ENCODE results near the gene B4GALNT4.
"Not testable (repeated sequence)": the region's sequence is repeated elsewhere in the genome, so short reads cannot be mapped to it uniquely, and the experiment has no call there.

The B4GALNT4 gene

DNA sequence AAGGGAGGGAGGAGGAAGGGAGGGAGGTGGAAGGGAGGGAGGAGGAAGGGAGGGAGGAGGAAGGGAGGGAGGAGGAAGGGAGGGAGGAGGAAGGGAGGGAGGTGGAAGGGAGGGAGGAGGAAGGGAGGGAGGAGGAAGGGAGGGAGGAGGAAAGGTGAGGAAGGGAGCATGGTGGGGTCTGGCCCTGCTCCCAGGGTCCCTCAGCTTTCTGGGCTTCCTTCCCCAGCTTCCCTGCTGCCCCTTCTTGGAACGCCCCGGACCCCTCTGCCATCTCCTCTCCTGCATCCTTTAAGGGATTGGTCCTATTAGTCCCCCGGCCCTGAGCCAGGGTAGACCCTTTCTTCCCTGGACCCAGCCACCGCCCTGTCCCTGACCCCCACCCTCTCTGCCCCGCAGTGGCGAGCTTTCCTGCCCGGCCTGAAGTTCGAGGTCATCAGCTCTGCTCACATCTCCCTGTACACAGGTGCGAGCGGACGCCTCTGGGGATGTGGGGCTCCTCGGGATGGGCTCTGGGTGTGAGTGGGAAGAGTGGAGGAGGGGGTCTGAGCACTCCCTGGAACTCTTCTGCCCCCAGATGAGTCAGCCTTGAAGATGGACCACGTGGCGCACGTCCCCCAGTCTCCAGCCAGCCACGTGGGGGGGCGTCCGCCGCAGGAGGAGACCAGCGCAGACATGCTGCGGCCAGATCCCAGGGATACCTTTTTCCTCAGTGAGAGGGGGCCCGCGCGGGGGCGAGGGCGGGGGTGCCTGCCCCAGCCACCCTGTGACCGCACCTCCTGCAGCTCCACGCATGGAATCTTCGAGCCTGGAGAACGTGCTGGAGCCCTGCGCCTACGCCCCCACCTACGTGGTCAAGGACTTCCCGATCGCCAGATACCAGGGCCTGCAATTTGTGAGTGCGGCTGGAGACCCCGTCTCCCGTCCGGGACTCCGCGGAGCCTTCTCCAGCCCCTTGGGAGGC, 6.0 kb downstream of the B4GALNT4 start:
- DNase-seq (ENCODE audit: low read depth in 2 of 2), result no peak

DNA sequence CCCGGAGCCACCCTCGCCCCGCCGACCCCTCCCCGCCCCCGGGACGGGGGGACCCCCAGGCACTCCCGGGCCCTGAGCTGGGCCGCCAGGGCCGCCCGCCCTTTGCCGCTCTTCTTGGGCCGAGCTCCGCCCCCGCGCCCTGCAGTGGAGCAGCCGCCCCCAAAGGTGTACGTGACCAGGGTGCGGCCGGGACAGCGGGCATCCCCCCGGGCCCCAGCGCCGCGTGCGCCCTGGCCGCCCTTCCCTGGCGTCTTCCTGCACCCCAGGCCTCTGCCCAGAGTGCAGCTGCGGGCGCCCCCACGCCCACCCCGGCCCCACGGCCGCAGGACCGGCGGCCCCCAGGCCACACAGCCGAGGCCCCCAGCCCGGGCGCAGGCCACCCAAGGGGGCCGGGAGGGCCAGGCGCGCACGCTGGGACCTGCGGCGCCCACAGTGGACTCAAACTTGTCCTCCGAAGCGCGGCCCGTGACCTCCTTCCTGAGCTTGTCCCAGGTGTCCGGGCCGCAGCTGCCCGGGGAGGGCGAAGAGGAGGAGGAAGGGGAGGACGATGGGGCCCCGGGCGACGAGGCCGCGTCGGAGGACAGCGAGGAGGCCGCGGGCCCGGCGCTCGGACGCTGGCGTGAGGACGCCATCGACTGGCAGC, 7.4 kb downstream of the B4GALNT4 start:
- no peak for DNase-seq (ENCODE audit: low read depth in 2 of 2)

DNA sequence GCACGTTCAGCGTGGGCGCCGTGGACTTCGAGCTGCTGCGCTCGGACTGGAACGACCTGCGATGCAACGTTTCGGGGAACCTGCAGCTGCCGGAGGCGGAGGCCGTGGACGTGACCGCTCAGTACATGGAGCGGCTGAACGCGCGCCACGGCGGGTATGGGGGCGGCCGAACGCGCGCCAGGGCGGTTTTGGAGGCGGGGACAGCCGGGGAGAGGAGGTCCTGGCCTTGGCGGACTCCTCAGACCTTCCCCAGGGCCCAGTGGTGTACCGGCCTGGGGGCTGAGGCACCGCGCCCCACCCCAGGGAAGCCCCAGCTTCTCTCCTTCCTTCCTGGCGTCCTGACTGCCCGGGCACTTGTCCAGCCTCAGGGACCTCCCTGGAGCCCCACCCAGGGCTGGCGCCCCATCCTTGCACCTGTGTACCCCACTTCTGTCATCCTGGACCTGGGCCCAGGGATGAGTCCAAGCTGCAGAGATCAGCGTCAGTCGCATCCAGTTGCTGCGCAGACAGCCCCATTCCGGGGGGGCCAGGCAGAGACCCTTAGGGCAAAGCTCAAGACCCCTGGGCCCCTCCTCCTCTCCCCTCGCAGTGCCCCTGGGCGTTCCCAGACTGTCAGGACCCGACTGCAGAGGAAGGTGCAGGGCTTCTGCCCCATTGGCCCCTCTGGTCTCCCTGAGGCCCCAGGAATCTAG, 8.0 kb downstream of the B4GALNT4 start:
- DNase-seq (ENCODE audit: low read depth in 2 of 2), result no peak

DNA sequence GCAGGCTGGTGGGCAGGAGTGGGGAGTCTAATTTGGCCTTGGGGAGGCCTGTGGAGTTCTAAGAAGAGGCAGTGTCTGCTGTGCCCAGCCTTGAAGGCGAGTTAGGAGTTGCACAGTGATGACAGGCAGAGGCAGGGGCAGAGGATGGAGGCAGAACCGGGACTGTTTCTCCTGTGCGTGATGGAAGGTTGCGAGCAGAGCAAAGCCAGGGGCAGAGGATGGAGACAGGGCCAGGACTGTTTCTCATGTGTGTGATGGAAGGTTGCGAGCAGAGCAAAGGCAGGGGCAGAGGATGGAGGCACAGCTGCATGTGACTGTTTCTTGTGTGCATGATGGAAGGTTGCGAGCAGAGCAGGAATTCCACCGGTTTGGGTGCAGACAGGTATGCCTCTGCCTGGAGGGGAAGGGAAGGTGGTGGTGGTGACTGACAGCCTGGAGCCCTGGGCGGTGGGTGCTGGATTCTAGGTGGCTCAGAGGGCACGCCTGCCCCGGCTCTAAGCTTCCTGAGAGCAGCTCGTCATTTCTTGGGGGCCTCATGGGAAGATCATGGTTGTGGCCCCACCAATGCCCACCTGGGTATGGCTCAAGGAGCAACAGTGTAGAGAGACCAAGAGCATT, 8.7 kb downstream of the B4GALNT4 start:
- no peak for DNase-seq (ENCODE audit: low read depth in 2 of 2)

DNA sequence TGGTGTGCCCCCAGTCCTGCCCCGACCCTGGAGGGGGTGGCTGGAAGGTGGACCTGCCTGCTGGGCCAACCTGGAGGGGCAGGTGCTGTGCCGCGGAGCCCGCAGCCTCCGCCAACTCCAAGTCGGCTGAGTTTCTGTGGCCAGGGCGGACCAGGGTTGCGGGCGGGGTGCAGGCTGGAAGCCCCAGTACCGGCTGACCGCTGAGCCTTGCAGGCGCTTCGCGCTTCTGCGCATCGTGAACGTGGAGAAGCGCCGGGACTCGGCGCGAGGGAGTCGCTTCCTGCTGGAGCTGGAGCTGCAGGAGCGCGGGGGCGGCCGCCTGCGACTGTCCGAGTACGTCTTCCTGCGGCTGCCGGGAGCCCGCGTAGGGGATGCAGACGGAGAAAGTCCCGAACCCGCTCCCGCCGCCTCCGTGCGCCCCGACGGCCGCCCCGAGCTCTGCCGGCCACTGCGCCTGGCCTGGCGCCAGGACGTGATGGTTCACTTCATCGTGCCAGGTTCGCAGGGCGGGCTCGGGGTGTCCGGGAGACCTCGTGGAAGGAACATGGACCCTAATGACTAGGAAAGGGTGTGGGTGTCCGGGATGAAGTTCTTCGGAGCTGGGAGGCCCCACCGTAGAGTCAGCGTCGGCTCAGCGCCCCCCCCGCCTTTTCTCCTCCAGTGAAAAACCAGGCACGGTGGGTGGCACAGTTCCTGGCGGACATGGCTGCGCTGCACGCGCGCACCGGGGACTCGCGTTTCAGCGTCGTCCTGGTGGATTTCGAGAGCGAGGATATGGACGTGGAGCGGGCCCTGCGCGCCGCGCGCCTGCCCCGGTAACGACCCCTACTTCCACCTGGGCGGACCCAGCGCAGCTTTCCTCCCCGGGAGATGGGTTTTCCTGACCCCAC, 10.2 kb downstream of the B4GALNT4 start:
- no peak for DNase-seq (ENCODE audit: low read depth in 2 of 2)

DNA sequence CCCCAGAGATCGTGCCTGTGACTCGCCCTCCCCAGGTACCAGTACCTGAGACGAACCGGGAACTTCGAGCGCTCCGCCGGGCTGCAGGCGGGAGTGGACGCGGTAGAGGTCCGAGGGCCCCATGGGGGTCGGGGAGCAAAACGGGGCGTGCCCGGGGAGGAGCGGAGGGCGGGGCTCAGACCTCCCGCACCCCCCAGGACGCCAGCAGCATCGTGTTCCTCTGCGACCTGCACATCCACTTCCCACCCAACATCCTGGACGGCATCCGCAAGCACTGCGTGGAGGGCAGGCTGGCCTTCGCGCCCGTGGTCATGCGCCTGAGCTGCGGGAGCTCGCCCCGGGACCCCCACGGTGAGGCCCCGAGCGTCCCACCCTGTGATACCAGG, 10.8 kb downstream of the B4GALNT4 start:
- no peak for DNase-seq (ENCODE audit: low read depth in 2 of 2)

DNA sequence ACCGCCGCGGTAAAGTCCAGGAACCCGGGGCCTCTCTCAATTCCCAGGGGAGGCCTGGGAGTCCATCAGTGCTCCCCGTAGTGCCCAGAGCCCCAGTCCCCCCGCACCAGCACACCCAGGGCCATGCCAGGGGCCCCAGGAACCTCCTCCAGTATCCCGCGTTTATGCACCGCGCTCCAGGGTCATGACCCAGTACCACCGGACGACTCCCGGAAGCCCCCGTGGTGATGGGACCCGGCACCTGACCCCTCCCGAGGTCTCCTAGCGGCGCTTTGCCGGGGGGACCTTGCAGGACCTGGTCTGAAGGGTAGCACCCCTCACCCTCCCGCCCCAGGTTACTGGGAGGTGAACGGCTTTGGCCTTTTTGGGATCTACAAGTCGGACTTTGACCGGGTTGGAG, 11.2 kb downstream of the B4GALNT4 start:
- no peak for DNase-seq (ENCODE audit: low read depth in 2 of 2)

DNA sequence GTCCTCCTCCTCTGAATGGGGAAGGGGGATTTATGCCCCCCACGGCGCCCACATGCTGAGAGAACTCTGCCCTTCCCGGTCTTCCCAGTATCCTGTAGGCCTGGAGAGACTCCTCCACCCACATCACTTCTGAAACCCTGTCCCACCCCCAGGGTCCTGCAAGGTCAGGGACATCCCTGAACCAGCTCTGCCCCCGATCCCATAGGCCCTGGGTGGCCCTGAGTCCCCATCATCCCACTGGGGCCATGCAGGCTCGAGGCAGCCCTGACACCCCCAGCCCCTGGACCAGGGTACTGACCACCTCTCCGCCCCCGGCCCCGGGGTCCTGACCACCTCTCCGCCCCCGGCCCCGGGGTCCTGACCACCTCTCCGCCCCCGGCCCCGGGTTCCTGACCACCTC, 11.7 kb downstream of the B4GALNT4 start:
- DNase-seq (ENCODE audit: low read depth in 2 of 2), result no peak

DNA sequence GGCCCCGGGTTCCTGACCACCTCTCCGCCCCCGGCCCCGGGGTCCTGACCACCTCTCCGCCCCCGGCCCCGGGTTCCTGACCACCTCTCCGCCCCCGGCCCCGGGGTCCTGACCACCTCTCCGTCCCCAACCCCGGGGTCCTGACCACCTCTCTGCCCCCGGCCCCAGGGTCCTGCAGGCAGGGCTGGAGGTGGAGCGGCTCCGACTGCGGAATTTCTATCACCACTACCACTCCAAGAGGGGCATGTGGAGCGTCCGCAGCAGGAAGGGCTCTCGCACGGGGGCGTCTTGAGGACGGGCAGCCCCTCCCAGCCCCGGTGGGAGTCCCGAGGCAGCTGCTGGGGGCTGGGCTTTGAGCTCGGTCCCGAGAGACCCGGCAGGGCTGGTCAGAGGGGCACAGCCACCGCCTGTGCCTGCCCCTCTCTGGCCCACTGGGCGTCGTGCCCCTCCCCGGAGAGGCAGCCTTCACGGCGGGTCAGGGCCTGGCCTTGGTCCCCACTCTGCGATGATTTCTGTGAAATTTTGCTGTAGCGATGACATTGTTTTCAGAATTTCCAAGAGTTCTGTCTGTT, 12.3 kb downstream of the B4GALNT4 start:
- no peak for DNase-seq (ENCODE audit: low read depth in 2 of 2)

DNA sequence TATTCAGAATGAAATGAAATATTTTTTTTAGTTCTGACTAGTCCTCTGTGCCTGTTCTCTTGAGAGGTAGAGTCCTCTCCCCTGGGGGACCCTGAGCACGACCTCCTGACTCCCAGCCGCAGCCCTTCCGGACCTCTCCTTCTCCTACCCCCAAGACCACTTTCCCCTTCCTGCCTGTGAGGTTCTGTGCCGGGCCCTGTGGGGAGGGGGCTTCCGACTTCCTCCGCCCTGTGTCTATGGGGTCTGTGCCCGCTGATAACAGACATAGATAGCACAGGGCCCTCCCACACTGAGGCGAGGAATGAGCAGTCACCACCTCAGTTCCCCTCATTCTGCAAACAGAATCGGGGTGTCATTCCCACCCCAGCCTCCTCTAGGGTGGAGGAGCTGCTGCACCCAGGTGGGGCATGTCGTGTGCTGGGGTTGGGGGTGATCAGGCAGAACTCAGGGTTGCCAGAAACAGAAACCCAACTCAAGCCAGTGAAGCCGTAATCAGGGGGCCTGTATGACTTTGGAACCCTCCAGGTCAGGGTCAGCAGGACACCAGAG, 12.9 kb downstream of the B4GALNT4 start:
- DNase-seq (ENCODE audit: low read depth in 2 of 2), result no peak

DNA sequence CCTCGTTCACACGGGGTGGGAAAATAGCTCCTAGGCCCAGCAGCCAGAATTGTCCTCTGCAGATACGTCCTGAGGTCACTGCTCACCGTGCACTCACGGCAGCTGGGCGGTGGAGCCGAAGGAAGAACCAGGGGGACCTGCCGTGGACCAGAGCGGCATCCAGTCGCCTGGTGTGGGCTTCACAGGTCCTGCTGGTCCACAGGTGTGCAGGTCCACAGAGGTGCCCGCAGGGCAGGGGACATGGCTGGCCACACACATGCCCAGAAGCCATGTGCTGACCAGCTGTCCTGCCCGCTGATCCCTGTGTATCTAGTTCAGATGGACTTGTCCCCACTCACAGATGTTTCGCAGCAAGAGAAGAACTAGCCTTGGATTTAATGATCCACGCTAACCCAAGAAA, 14.1 kb downstream of the B4GALNT4 start:
- no peak for DNase-seq (ENCODE audit: low read depth in 2 of 2)

DNA sequence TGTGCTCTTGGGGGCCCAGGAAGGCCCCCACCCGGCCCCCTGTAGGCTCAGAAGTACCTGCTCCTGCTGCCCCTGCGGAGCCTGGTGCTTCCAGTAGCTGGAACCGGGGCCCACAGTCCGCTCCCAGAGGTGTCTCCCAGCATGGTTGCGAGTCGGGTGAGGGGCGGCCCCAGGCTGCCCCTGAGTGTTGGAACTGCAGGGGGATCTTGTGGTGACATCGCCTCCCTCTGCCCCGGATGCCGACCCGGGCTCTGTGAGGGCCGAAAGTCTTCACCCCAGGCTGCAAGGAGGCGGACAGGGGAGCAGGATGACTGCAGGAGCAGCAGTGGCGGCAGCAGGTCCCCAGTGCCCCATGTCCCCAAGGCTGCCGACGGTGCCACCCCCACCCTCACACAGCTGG, 15.2 kb downstream of the B4GALNT4 start:
- no peak for DNase-seq (ENCODE audit: low read depth in 2 of 2)

DNA sequence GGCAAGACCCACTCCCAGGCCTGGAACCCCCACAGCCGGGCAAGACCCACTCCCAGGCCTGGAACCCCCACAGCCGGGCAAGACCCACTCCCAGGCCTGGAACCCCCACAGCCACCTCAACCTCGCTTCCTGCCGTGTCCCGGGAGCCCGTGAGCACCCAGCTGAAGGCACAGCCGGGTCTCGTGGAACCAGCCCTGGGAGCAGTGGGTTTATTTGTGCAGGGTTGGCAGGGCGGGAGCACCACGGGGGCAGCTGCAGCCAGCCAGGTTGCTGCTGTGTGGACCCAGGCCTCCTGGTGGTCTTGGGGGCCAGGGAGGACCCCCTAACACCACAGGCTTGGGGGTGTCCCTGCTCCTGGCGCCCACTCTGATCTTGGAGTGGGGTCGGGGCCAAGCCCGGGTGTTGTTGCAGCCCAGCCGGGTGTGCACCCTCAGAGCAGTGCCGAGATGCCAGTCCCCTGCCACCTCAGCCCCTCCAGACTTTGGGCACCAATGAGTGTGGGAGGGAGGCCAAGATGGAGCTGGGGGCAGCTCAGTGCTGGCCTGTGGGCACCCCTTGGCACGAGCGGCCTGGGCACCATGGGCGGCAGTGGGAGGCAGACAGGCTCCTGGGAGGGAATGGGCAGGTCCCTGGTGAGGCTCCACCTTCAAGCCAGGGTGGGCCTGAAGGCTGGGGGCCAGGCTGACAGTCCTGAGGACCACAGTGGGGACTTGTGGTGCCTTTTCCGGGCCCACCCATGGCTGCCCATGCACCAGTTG, 16.5 kb downstream of the B4GALNT4 start:
- no peak for DNase-seq (ENCODE audit: low read depth in 2 of 2)

DNA sequence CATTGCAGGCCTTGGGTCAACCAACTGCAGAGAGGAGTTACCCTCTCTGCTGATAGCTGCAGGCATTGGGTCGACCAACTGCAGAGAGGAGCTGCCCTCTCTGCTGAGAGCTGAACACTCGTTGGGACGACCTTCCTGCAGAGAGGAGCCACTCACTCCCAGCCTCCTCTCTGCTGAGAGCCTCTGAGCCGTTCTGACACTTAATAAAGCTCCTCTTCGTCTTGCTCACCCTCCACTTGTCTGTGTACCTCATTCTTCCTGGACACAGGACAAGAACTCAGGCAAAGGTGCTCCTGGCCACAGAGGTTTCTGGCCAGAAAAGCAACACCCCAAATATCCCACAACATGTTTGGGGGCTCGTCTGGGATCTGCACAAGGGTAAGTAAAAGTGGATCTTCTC, 17.2 kb downstream of the B4GALNT4 start:
- DNase-seq (ENCODE audit: low read depth in 2 of 2), result no peak

DNA sequence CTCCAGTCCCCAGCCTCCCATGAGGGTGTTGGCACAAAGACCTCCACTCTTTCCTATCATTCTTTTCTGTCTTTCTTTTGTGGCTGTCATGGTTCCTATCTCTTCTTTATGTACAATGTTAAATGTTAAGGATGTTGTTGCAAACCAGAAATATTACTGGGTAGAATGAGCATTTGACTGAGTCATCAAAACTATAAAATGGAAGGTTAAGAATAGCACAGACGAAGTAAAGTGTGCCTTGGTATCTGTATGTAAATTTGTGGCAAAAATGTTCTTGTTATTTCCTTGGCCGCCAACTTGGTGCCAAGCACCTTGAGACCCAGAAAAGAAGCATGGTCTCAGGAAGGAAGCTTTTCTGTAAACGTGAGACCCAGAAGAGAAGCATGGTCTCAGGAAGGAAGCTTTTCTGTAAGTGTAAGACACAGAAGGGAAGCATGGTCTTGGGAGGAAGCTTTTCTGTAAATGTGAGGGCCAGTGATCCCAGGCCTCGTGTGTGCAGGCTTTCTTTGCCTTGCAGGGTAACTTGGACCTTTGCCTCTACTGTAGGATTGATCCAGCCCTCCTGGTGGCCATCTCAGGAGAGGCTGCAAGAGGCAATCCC, 18.0 kb downstream of the B4GALNT4 start:
- DNase-seq (ENCODE audit: low read depth in 2 of 2), result no peak

DNA sequence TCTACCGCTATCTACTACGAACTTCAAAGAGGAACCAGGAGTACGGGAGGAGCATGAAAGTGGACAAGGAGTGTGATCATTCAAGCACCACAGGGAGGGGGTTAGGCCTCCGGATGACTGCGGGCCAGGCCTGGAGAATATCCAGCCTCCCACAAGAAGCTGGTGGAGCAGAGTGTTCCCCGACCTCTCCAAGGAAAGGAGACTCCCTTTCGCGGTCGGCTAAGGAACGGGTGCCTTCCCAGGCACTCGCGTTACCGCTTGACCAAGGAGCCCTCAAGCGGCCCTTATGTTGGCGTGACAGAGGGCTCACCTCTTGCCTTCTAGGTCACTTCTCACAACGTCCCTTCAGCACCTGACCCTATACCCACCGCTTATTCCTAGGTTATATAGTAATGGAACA, 20.1 kb downstream of the B4GALNT4 start:
- not testable (repeated sequence) for DNase-seq (ENCODE audit: low read depth in 2 of 2)

DNA sequence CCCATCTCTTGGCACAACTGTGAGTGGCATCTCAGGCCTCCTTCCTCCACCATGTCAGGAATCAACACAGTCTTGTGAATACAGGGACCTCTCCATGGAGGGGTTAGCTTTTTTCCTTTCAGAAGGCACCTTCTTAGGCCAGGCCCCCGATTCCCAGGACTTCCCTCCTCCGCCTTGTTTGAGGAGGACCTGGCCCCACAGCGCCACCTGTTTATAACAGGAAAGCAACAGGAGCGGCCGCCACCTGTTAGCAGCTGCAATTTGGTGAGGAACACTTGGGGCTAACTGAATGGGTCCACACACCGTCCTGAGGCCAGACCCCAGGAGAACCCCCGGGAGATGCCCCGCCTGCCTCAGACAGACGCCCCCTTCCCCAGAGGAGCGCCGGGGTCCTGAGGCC, 20.9 kb downstream of the B4GALNT4 start:
- DNase-seq (ENCODE audit: low read depth in 2 of 2), result no peak

DNA sequence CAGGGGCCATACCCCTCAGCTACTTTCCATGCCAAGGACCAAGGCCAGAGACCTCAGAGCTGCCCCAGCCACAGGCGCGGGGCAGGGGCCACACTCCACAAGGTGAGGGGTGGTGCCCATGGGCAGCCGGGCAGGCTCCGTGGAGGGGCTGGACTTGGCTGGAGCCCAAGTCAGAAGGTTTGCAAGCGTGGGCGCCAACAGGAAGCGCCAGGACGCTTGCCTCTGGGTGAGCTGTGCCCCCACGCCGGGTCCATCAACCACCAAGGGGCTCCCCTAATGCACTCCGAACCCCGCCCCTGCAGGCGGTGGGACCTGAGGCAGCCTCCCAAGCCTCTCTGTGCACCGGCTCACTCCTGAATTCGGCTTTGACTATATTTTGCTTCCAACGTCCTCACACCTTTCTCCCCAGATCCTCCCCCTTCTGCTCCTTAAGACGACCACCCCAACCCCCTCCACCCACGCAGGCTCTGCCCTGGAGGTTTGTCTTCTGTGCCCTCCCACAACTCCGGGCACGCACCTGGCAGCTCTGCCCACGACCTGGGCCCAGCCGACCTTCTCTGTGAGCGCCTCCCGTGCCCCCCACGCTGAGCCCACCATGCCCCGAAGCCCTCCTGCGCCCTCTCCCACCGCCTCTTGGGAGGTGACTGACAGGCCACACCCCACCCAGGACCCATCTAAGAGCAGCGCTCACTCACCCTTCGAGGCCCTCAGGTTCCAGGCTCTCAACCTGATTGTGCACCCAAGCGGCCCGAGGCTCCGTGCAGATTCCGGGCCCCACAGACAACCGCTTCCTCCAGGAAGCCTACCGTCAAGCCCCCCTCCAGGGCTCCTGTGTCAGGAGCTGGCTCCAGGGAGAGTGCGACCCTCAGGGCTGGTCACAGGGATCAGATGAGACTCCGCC, 22.1 kb downstream of the B4GALNT4 start:
- DNase-seq (ENCODE audit: low read depth in 2 of 2), result no peak

All from stimulated activated CD8-positive, alpha-beta memory T cell treated with anti-CD3 and anti-CD28 coated beads, Interleukin-2, amount 100 ng/mL, for 48 hours (primary cell).